ENCODE data around the gene ACRV1. TPM values are rescaled to one million over a fixed set of nuclear protein-coding genes. Genes with fewer than 3 reads are reported as not detected.

ACRV1 gene
- total RNA-seq, 1 donor from 2014 or later: not detected

DNA sequence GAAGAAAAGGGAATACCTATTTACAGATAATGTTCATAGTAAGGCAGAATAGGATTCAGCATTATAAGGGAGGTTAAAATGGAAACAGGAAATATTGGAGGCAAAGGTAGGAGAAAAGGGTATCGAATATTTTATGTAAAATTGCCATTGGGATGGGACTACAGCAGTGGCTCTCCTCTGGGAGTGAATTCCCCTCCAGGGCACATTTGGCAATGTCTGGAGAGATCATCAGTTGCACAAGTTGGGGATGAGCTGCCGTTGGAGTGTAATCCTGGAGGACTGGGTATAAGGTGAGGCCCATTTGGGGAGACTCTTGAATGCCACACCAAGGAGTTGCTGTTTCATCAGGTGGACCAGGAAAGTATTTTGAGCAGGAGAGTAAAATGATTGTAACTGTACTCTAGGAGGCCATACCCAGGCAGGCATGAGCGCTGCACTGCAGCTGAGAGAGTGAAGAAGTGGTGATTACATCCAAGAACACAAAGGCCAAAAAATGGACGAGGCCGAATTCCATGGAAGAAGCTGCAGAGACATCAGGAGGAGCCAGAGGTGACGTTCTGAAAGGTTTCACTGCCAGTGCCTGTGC lies 8.7 kb upstream of the ACRV1 start:
- no peaks in the 10 kb centered on the region for H3K36me3 Mint-ChIP-seq (ENCODE audit: low read depth)
- H3K27me3 Mint-ChIP-seq: no peaks in the 10 kb centered on the region
- H3K4me1 Mint-ChIP-seq: no peaks in the 10 kb centered on the region
- no peaks in the 10 kb centered on the region for H3K9me3 Mint-ChIP-seq
- intact Hi-C loops (cut with micrococcal nuclease): no loop called here
- H3K4me3 Mint-ChIP-seq: no peak overlapping the region
- ATAC-seq (ENCODE audit: low read depth) (no peak), DNase-seq (no peak)
- POLR2A ChIA-PET: interaction anchor here (0.6 kb wide), 1 partner anchor 111 kb away, joined by 3 read pairs; no protein-coding TSS in a partner anchor
- no peak overlapping the region for H3K27ac Mint-ChIP-seq
- CTCF ChIA-PET: interaction anchor here (1.2 kb wide), 1 partner anchor 9 kb away, joined by 3 read pairs; the partner anchor contains the start of gene ACRV1
- TF ChIP-seq, protein P1, sequence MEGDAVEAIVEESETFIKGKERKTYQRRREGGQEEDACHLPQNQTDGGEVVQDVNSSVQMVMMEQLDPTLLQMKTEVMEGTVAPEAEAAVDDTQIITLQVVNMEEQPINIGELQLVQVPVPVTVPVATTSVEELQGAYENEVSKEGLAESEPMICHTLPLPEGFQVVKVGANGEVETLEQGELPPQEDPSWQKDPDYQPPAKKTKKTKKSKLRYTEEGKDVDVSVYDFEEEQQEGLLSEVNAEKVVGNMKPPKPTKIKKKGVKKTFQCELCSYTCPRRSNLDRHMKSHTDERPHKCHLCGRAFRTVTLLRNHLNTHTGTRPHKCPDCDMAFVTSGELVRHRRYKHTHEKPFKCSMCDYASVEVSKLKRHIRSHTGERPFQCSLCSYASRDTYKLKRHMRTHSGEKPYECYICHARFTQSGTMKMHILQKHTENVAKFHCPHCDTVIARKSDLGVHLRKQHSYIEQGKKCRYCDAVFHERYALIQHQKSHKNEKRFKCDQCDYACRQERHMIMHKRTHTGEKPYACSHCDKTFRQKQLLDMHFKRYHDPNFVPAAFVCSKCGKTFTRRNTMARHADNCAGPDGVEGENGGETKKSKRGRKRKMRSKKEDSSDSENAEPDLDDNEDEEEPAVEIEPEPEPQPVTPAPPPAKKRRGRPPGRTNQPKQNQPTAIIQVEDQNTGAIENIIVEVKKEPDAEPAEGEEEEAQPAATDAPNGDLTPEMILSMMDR (IDR thresholded peaks at IDR 0.05): no peak

DNA sequence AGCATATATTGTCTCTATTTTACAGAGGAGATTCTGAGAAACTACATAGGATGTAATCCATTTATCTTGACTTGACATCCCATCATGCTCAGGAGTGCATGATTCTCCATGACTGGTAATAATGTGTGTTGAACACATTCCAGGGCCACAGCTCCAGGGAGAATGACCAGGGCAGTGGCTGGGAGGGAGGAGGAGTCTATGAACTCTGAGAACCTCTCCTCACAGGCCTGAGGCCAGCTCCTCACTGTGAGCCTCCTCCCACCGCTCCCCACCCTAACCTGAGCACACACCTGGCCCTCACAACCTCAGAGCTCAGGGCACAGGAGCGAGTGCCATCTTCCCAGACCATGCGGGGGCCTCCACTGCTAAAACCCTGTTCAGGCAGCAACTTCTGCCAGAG lies 8.0 kb upstream of the ACRV1 start:
- intact Hi-C loops (cut with micrococcal nuclease): no loop called here
- ChIA-PET POLR2A (interaction anchor here (0.6 kb wide), 1 partner anchor 112 kb away, joined by 3 read pairs; no protein-coding TSS in a partner anchor), CTCF (interaction anchor here (1.2 kb wide), 1 partner anchor 9 kb away, joined by 3 read pairs; the partner anchor contains the start of gene ACRV1)
- no peak overlapping the region for H3K27ac Mint-ChIP-seq
- H3K9me3 Mint-ChIP-seq: no peaks in the 10 kb centered on the region
- H3K36me3 Mint-ChIP-seq (ENCODE audit: low read depth): no peaks in the 10 kb centered on the region
- DNase-seq (no peak), ATAC-seq (ENCODE audit: low read depth) (no peak)
- H3K4me1 Mint-ChIP-seq: no peaks in the 10 kb centered on the region
- no peaks in the 10 kb centered on the region for H3K27me3 Mint-ChIP-seq
- no peak overlapping the region for H3K4me3 Mint-ChIP-seq
- TF ChIP-seq, protein P1 (IDR thresholded peaks at IDR 0.05): no peak

- Mint-ChIP-seq H3K36me3 (ENCODE audit: low read depth) (no peaks in the 10 kb centered on the region), H3K9me3 (no peaks in the 10 kb centered on the region), H3K27me3 (no peaks in the 10 kb centered on the region), H3K4me3 (no peak overlapping the region), H3K4me1 (no peaks in the 10 kb centered on the region), H3K27ac (no peak overlapping the region)
- DNase-seq: no peak
- ATAC-seq (ENCODE audit: low read depth): no peak
- CTCF ChIA-PET: no interaction called here
- TF ChIP-seq, protein P1 (IDR thresholded peaks at IDR 0.05): no peak
- intact Hi-C loops (cut with micrococcal nuclease): no loop called here
- POLR2A ChIA-PET: no interaction called here
Observed at GRCh38 chr11:125688066-125688465, 7.4 kb upstream of the ACRV1 start.

- ChIA-PET CTCF (no interaction called here), POLR2A (no interaction called here)
- DNase-seq (no peak), ATAC-seq (ENCODE audit: low read depth) (no peak)
- Mint-ChIP-seq H3K4me1 (no peaks in the 10 kb centered on the region), H3K27me3 (no peaks in the 10 kb centered on the region), H3K9me3 (no peaks in the 10 kb centered on the region), H3K4me3 (no peak overlapping the region), H3K27ac (no peak overlapping the region), H3K36me3 (ENCODE audit: low read depth) (no peaks in the 10 kb centered on the region)
- intact Hi-C loops (cut with micrococcal nuclease): no loop called here
- TF ChIP-seq, protein P1 (IDR thresholded peaks at IDR 0.05): no peak
Observed at GRCh38 chr11:125685228-125685627, 4.6 kb upstream of the ACRV1 start.

GRCh38 chr11:125679837-125680236 lies 810 bp downstream of the ACRV1 start:
- Mint-ChIP-seq H3K27ac (no peak overlapping the region), H3K4me1 (no peaks in the 10 kb centered on the region), H3K9me3 (no peaks in the 10 kb centered on the region), H3K36me3 (ENCODE audit: low read depth) (no peaks in the 10 kb centered on the region), H3K4me3 (no peak overlapping the region), H3K27me3 (no peaks in the 10 kb centered on the region)
- DNase-seq (no peak), ATAC-seq (ENCODE audit: low read depth) (no peak)
- ChIA-PET POLR2A (no interaction called here), CTCF (interaction anchor here (1.6 kb wide), 1 partner anchor 10 kb away, joined by 3 read pairs; no protein-coding TSS in a partner anchor)
- intact Hi-C loops (cut with micrococcal nuclease): no loop called here
- TF ChIP-seq, protein P1 (IDR thresholded peaks at IDR 0.05): no peak
